ENCODE measurements around the gene IFNB1.

DNA sequence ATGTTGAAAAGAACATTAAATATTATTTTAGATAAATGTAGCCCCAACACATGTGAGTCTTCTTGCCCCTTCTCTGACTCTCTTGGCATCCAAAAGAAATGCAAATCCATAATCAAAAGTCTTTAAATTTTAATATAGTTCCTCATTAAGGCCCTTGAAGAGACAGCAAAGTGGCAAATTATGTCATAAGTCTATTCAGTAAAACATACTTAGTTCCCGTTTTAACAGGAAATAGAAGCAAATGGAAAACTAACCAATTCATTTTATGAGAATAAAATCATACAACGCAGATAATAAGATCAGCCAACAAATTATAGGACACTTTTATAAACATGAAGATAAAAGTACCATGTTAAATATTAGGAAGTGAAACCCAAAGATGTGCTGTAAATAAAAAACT, 20.1 kb upstream of the IFNB1 start:
- TF ChIP-seq, protein P1, sequence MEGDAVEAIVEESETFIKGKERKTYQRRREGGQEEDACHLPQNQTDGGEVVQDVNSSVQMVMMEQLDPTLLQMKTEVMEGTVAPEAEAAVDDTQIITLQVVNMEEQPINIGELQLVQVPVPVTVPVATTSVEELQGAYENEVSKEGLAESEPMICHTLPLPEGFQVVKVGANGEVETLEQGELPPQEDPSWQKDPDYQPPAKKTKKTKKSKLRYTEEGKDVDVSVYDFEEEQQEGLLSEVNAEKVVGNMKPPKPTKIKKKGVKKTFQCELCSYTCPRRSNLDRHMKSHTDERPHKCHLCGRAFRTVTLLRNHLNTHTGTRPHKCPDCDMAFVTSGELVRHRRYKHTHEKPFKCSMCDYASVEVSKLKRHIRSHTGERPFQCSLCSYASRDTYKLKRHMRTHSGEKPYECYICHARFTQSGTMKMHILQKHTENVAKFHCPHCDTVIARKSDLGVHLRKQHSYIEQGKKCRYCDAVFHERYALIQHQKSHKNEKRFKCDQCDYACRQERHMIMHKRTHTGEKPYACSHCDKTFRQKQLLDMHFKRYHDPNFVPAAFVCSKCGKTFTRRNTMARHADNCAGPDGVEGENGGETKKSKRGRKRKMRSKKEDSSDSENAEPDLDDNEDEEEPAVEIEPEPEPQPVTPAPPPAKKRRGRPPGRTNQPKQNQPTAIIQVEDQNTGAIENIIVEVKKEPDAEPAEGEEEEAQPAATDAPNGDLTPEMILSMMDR (conservative IDR thresholded peaks at IDR 0.05; ENCODE audit: low read depth, low read length), result no peak
- no peak for TF ChIP-seq EZH2 (IDR thresholded peaks at IDR 0.05; ENCODE audit: borderline replicate concordance, low read depth, low read length, poor library complexity, severe bottlenecking)

Data from A673 (cell line).